GM12872 (cell line): ENCODE measurements around the gene PINLYP.

Source experiments
- TF ChIP-seq, protein P1 (sequence below): IDR thresholded peaks from 3 replicates; pipeline ENCODE4 v1.5.1; 2011; ENCODE audit warnings: low read depth, mild to moderate bottlenecking, low read length, moderate library complexity; ENCODE audit not compliant: insufficient read depth

Gene PINLYP

GRCh38 chr19:43533546-43534304, 41.9 kb upstream of the PINLYP start:
- TF ChIP-seq, protein P1, sequence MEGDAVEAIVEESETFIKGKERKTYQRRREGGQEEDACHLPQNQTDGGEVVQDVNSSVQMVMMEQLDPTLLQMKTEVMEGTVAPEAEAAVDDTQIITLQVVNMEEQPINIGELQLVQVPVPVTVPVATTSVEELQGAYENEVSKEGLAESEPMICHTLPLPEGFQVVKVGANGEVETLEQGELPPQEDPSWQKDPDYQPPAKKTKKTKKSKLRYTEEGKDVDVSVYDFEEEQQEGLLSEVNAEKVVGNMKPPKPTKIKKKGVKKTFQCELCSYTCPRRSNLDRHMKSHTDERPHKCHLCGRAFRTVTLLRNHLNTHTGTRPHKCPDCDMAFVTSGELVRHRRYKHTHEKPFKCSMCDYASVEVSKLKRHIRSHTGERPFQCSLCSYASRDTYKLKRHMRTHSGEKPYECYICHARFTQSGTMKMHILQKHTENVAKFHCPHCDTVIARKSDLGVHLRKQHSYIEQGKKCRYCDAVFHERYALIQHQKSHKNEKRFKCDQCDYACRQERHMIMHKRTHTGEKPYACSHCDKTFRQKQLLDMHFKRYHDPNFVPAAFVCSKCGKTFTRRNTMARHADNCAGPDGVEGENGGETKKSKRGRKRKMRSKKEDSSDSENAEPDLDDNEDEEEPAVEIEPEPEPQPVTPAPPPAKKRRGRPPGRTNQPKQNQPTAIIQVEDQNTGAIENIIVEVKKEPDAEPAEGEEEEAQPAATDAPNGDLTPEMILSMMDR, result no peak

GRCh38 chr19:43534305-43534815, 41.2 kb upstream of the PINLYP start:
- TF ChIP-seq, protein P1, result no peak

GRCh38 chr19:43534816-43535761, 40.5 kb upstream of the PINLYP start:
- TF ChIP-seq, protein P1, result peak; percentile 47; the same call in 1 of the 3 replicates

- TF ChIP-seq, protein P1, result no peak
These were observed 36.7 kb upstream of the PINLYP start for GRCh38 chr19:43538922-43539321.

DNA sequence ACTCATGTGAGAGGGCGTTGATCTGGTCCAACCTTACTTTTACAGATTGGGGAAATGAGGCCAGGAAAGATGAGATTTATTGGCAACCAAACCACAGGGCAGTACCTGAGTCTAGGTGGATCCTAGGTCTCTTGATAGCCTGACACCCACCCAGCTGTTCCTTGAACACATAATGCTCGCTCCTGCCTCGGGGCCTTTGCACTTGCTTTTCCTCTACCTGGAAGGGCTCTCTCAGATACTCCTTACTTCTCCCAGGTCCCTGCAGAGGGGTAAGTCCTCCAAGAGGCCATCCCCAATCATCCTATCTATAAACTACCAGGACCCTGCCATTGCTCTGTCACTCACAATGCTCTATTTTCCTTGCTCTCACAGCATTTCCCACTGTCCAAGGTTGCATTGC, 35.2 kb upstream of the PINLYP start:
- TF ChIP-seq, protein P1, result no peak

DNA sequence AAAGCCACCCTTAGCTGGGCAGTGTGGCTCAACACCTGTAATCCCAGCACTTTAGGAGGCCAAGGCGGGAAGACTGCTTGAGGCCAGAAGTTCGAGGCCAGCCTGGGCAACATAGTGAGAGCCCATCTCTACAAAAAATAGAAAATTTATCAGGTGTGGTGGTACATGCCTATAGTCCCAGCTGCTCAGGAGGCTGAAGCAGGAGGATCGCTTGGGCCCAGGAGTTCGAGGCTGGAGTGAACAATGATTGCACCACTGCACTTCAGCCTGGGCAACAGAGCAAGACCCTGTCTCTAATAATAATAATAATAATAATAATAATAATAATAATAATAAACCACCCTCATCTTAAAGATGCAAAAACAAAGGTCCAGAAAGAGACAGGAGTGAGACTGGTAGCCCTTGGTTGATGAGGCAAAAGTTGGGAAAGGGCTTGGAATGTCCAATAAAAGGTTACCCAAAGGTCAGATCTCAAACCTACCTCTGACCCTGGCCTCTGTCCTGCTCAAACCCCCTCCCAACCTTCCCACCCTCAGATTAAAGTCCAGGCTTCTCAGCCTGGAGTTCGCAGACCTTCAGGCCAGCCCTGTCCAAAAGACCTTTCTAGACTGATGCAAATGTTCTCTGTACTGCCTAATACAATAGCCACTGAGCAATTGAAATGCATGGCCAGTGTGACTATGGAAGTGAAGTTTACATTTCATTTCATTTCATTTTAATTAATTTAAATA, 33.5 kb upstream of the PINLYP start:
- TF ChIP-seq, protein P1, result no peak
